Hematopoietic multipotent progenitor cell treated with erythropoietin and hydrocortisone succinate and interleukin-3 and kit ligand, for 8 days (in vitro differentiated cells): ENCODE measurements around the gene PSMB5.
A peak's percentile ranks its signal among the peaks of the same experiment; 100 is the strongest.
"Not testable (repeated sequence)": the region's sequence is repeated elsewhere in the genome, so short reads cannot be mapped to it uniquely, and the experiment has no call there.

ENCODE experiments used
- DNase-seq: peaks from one replicate; pipeline ENCODE4 v3.0.0-alpha.2; 2015

Gene PSMB5

DNA sequence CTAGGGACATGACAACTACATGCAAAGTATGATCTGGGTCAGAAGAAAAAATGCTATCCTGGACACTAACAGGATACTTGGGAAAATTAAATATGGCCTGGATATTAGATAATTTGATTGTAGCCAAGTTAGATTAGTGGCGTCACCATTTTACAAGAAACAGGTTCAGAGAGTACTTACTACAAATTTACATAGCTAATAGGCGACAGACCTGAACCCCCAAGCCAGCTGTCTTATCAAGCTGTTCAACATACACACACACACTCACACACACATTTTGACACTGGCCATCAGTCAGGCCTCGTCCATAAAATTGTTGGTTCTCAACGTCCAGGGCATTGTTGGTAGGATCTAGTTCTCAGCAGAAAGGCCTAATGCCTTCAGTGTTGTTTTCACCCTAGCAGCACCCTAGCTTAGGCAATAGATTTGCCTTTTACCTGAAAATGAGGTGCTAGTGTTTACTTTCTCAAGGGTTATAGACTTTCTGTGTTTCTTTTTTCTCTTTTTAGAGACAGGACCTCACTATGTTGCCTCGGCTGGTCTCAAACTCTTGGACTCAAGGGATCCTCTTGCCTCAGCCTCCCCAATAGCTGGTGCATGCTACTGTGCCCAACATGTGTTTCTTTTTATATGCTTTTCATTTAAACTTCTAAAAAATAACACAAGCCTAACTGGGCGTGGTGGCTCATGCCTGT is 21.5 kb downstream of the PSMB5 start:
- no peak for DNase-seq

- DNase-seq = peak; percentile 79
Measured at GRCh38 chr14:23009939-23010726, 24.6 kb downstream of the PSMB5 start, which contains the start of gene C14orf93. TSS of gene C14orf93 (minus strand) at chr14:23010143. CDS start at chr14:22999023, 11,120 bp downstream.

DNA sequence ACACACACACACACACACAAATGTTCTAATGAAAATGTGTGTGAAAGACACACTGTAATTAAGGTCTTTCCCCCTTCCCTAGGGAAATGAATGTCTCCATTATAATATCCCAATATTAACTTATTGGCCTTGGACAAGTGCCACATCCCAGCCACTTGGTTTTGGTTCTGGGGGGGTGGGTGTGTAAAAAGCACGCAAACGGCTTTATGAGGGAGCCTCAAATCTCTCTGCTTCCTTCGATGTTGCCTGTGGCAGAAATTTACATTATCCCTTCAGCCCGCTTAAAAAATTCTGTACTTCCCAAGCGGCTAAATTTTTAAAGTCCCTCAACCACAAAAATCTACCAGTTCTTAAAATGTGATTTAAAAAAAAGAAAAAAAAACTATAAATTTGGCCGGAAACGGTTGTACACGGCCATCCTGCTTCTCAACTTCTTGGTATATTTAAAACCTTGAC is 25.2 kb downstream of the PSMB5 start:
- peak; percentile 27 for DNase-seq

DNA sequence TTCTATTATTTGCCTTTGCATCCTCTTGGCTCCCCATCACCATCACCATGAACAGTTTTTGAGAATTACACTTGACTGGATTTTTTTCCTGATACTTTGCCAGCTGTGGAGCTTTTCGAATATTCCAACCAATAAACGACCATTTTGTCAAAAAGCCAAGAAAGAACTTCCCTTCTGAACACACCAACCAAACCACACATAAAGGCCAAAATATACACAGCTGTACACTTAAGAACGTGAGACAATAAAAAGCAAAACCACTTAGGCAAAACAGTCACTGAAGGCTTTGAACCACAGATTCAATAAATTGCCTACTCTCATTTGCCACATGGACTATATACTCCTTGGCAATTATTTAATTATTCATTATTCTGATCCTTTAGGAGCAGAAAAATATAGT is 25.9 kb downstream of the PSMB5 start:
- DNase-seq = peak; percentile 48

GRCh38 chr14:23006544-23007419 is 27.9 kb downstream of the PSMB5 start:
- peak; percentile 99 for DNase-seq

DNA sequence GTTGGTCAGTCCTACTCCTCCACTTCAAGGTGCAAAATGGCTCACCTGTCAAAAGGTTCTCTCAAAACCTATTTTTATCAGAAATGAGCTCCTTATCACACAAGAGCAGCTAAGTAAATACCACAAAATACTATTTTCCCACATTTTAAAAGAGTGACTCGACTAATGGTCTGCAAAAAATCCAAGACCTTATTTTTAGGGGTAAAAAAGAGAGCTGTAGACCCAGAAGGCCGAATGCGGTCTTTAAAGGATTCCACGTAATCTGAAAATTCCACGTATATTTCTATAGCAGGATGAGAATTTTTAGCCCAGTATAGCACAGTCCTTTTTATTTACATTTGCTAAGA is 28.5 kb downstream of the PSMB5 start:
- peak; percentile 40 for DNase-seq

- no peak for DNase-seq
Measured at GRCh38 chr14:23005451-23006187, 29.1 kb downstream of the PSMB5 start.

GRCh38 chr14:23004274-23004673 is 30.4 kb downstream of the PSMB5 start:
- not testable (repeated sequence) for DNase-seq

- DNase-seq = no peak
Measured at GRCh38 chr14:23002592-23002991, 32.1 kb downstream of the PSMB5 start.

DNA sequence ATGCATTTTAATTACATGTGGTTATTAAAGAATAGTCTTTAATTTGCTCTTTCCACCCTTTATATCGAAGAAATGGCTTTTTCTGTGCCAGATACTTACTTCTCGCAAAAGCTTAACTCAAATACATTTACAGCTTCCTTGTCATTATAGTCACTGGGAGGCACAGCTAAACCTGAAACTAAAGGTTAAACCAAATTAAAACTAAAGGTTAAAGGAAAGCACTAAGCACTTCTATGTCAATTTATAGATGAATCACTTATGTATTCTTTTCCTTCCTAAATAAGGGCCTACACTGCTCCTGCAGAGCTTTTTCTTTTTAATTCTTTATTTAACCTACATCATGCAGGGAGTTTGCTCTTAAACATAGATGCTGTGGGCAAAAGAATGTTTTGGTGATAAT is 33.8 kb downstream of the PSMB5 start:
- no peak for DNase-seq

DNA sequence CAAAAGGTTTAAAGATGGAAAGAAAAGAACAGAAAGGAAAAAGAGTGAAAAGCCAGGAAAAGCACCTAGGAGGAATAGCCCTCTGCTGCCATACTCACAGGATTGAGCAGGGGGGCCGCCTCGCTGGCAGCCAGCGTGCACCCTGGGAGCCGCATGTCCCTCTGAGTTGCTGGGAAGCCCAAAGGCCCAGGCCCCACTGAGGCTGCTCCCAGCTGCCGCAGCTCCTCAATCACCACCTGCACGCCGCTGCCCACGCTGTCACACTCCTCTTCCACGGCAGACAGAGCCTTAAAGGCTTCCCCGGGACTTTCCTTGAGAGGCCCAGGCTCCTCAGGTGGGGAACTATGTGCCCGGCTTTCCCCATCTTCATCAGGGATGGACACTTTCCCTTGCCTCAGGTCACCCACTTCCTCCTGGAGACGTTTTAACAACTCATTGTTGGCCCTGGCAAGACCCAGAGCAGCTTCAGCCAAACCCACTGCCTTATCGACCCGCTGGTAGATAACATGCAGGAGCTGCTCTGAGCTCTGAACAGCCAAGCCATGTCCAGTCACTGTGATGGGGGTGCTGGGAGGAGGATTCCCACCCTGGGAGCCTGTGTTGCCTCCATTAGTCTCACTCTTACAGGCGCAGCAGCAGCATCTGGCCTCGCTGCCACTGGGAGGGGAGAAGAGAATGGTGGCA is 36.2 kb downstream of the PSMB5 start:
- DNase-seq = no peak

DNA sequence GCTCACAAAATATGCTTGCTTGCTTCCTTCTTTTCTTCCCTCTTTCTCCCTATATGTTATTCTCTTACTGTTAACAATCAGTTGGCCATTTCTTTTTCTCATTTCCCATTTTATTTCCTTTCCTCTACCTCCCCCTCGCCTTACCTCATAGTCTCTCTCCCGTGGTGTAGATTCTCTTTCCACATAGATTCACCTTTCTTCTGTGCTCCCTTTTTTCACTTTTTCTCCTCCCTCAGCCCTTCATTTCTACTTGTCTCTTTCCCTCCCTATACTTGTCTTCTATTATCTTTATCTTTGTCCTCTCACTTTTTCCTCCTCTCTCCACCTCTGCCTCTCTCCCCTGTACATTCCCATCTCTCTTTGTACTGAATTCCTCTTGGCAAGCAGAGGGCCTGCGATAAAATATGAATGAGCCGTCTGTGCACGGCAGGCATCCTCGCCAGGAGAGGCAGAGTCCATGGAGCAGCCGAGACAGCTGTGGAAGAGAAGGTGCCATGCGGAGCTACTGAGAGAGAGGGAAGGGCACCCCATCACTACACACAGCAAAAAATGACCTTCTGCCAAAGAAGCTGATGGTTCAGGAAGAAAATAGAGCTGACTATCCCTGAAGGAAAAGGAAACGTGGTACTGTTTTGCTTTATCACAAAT is 36.9 kb downstream of the PSMB5 start:
- DNase-seq = no peak

DNA sequence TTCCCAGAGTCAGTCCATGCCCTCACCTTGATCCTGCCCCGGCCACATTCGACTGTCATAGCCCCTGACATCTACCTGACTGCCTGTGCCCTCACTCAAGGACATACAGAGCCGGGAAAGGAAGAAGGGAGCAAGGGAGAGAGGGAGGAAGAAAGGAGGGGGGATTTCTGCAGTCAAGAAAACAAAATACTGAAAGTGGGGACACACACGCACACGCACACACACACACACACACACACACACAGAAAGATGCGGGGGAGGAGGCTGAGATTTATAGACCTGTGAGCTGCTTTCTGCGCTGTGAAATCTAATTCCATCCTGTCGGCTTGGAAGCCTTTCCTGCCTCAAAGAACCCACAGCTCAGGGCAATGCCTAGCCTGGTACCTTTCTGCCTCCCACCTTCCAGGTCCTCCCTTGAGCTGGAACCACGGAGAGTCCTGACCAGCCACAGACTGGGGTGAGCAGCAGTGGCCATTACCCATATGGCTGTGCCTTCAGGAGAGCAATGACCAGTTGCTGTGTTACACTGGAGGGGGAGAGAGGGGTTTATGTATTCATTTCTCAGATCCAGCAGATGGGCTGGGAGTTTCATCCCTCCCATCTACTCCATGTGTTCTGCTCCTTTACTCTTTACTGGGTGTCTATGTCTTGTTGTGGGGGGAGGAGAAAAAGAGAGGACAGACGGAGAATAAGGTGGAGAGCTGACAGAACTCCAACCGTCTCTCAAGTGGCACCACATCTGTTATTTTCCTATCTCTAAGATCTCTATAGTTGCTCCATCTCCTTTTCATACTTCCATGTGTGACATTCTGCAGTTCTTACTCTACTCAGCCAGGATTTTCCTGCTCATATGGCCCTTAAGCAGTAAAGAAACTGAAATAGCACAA is 37.7 kb downstream of the PSMB5 start:
- no peak for DNase-seq

GRCh38 chr14:22995889-22996625 is 38.6 kb downstream of the PSMB5 start:
- DNase-seq = no peak

DNA sequence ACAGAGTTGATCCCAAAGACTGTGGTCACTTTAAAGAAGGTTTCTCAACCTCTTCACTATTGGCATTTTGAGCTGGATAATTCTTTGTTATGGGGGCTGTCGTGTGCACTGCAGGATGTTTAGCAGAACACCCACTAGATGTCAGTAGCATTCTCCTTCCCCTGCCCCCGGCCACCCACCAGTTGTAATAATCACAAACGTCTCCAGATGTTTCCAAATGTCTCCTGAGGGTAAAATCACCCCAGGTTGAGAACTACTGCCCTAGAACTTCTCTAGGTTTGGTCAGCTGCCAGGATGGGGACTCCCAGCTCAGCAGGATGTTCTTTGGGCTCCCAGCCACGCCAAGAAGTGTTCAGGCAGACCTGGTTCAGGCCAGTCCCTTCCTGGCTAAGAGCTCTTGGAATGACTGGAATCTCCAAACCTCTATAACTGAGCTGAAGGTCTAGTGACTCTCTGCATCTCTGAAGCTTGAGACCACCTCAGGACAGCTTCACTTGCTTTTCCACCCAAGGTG is 39.9 kb downstream of the PSMB5 start:
- DNase-seq = peak; percentile 59

DNA sequence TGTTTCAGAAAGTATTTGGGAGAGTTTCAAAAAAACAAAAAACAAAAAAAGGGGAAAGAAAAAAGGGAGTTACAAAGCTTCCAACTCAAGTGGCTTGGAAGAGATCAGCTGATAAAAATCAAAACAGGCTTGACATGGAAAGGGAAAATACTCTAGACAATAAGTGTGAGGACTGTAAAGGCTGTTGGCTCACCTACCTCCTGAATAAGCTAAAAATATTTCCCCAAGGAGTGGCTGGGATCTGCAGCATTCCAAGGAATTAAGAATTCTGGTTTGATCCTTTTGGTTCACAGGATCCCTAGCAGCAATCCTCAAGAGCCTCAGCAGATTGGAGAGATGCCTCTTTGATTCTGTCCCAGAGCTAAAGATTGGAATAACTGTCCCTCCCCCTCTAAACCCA is 41.2 kb downstream of the PSMB5 start:
- no peak for DNase-seq

GRCh38 chr14:22991852-22992251 is 42.8 kb downstream of the PSMB5 start:
- no peak for DNase-seq

- no peak for DNase-seq
Measured at GRCh38 chr14:22987291-22987690, 47.4 kb downstream of the PSMB5 start.

- peak; percentile 87 for DNase-seq
Measured at GRCh38 chr14:22986508-22987054, 48.1 kb downstream of the PSMB5 start.
